ENCODE data around the gene GRIN3B.

GRIN3B gene

DNA sequence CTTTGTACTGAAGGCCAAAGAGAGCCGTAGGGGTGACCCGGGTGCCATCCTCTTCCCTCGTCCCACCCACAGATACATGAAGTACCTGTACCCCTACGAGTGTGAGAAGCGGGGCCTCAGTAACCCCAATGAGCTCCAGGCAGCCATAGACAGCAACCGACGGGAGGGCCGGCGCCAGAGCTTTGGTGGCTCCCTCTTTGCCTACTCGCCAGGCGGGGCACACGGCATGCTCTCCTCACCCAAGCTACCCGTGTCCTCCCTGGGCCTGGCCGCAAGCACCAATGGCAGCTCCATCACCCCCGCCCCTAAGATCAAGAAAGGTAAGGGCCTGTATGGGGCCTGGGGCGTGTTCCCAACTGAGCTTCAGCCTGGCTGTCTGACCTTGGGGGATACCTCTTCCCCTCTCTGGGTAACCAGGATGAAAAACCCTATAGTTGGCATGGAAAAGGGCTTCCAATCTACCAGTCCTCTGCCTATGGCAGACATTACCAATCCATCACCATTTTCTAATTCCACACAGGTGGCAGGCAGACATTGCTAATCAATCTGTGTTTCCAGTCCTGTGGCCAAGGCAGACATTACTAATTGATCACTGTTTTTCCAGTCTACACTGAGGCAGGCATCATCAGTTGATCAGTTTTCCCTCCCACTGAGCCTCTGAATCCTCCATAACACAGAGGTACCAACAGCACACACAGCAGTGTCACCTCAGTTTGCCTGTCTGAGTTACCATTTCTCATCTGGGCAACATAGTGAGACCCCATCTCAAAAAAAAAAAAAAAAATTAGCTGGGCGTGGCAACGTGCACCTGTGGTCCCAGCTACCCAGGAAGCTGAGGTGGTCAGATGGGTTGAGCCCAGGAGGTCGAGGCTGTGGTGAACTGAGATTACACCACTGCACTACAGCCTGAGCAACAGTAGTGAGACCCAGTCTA lies 35.2 kb upstream of the GRIN3B start:
- Histone ChIP-seq H3K9me3 (ENCODE audit: control insufficient read depth, insufficient read depth, low read depth, low read length) (no peaks in the 10 kb centered on the region), H3K4me1 (ENCODE audit: control insufficient read depth, insufficient read depth, low read length) (no peaks in the 10 kb centered on the region), H3K36me3 (ENCODE audit: control insufficient read depth in 2 of 2, insufficient read depth in 1 of 2, low read length in 2 of 2) (peaks cover 8 to 62% of the 10 kb centered on the region in 2 experiments), H3K27ac (ENCODE audit: extremely low read depth, low read depth, low read length) (no peak overlapping the region), H3K4me3 (ENCODE audit: low read depth, low read length) (no peak overlapping the region)
- TF ChIP-seq ZNF121 (tag by site-specific recombination; IDR thresholded peaks at IDR 0.05) (peak; percentile 95), ZNF23 (tag by site-specific recombination; IDR thresholded peaks at IDR 0.05; ENCODE audit: borderline replicate concordance) (peak; percentile 98), SCRT2 (tag by site-specific recombination; IDR thresholded peaks at IDR 0.05) (peak; percentile 16; the same call in 1 of the 2 replicates), KLF8 (tag by site-specific recombination; IDR thresholded peaks at IDR 0.05) (peak; percentile 51; the same call in 1 of the 2 replicates), ZNF830 (tag by site-specific recombination; IDR thresholded peaks at IDR 0.05; ENCODE audit: low read depth) (no peak), ZBTB17 (tag by site-specific recombination; IDR thresholded peaks at IDR 0.05) (peak; percentile 100), ZNF10 (tag by site-specific recombination; IDR thresholded peaks at IDR 0.05) (0 out of 2 replicates have a peak, but pooled peaks have one; percentile 37), SCRT1 (tag by site-specific recombination; IDR thresholded peaks at IDR 0.05; ENCODE audit: borderline replicate concordance) (peak; percentile 11; the same call in 1 of the 2 replicates), ZFP69B (tag by site-specific recombination; IDR thresholded peaks at IDR 0.05) (no peak)
- ChIA-PET CTCF (interaction anchor here (0.5 to 1.3 kb wide), 2 partner anchors 12 to 34 kb away, joined by 4 to 7 read pairs; no protein-coding TSS in a partner anchor), POLR2A (interaction anchor here (1.1 kb wide), 1 partner anchor 99 kb away, joined by 8 read pairs; no protein-coding TSS in a partner anchor)

GRCh38 chr19:966485-967088 lies 33.6 kb upstream of the GRIN3B start:
- H3K4me3 ChIP-seq (ENCODE audit: low read depth, low read length), result no peak overlapping the region
- ChIA-PET POLR2A (interaction anchor here (0.6 to 1.1 kb wide), 6 partner anchors 24 to 142 kb away, joined by 3 to 8 read pairs (median 3); partner anchors contain the start of gene ARHGAP45), CTCF (no interaction called here)
- TF ChIP-seq ZBTB1 (tag by site-specific recombination; IDR thresholded peaks at IDR 0.05) (no peak), ZNF704 (tag by site-specific recombination; IDR thresholded peaks at IDR 0.05) (no peak), ZNF202 (tag by site-specific recombination; IDR thresholded peaks at IDR 0.05; ENCODE audit: borderline replicate concordance) (0 out of 2 replicates have a peak, but pooled peaks have one; percentile 29)
- no peak overlapping the region for H3K27ac ChIP-seq (ENCODE audit: extremely low read depth, low read depth, low read length)
- H3K36me3 ChIP-seq (ENCODE audit: control insufficient read depth in 2 of 2, insufficient read depth in 1 of 2, low read length in 2 of 2), result peaks cover 8 to 67% of the 10 kb centered on the region in 2 experiments
- H3K4me1 ChIP-seq (ENCODE audit: control insufficient read depth, insufficient read depth, low read length), result no peaks in the 10 kb centered on the region
- H3K9me3 ChIP-seq (ENCODE audit: control insufficient read depth, insufficient read depth, low read depth, low read length), result no peaks in the 10 kb centered on the region

- Histone ChIP-seq H3K4me3 (ENCODE audit: low read depth, low read length) (no peak overlapping the region), H3K27ac (ENCODE audit: extremely low read depth, low read depth, low read length) (no peak overlapping the region), H3K4me1 (ENCODE audit: control insufficient read depth, insufficient read depth, low read length) (no peaks in the 10 kb centered on the region), H3K36me3 (ENCODE audit: control insufficient read depth in 2 of 2, insufficient read depth in 1 of 2, low read length in 2 of 2) (peaks cover 8 to 46% of the 10 kb centered on the region in 2 experiments), H3K9me3 (ENCODE audit: control insufficient read depth, insufficient read depth, low read depth, low read length) (no peaks in the 10 kb centered on the region)
- POLR2A ChIA-PET, result no interaction called here
- CTCF ChIA-PET, result interaction anchor here (0.6 to 1.8 kb wide), 9 partner anchors 9 to 248 kb away, joined by 3 to 19 read pairs (median 4); partner anchors contain the start of gene WDR18
- no peak for TF ChIP-seq ZNF558 (tag by site-specific recombination; IDR thresholded peaks at IDR 0.05)
- peak; percentile 31; the same call in 1 of the 2 replicates for TF ChIP-seq ZNF391 (tag by site-specific recombination; IDR thresholded peaks at IDR 0.05; ENCODE audit: borderline replicate concordance, low read depth)
- TF ChIP-seq ZNF785 (tag by site-specific recombination; IDR thresholded peaks at IDR 0.05), result no peak
- peak; percentile 21; the same call in 1 of the 2 replicates for TF ChIP-seq SP7 (tag by site-specific recombination; IDR thresholded peaks at IDR 0.05)
- TF ChIP-seq KLF8 (tag by site-specific recombination; IDR thresholded peaks at IDR 0.05), result peak; percentile 52; the same call in 1 of the 2 replicates
- peak; percentile 32; the same call in 1 of the 2 replicates for TF ChIP-seq ZXDB (tag by site-specific recombination; IDR thresholded peaks at IDR 0.05)
- TF ChIP-seq, protein P1, sequence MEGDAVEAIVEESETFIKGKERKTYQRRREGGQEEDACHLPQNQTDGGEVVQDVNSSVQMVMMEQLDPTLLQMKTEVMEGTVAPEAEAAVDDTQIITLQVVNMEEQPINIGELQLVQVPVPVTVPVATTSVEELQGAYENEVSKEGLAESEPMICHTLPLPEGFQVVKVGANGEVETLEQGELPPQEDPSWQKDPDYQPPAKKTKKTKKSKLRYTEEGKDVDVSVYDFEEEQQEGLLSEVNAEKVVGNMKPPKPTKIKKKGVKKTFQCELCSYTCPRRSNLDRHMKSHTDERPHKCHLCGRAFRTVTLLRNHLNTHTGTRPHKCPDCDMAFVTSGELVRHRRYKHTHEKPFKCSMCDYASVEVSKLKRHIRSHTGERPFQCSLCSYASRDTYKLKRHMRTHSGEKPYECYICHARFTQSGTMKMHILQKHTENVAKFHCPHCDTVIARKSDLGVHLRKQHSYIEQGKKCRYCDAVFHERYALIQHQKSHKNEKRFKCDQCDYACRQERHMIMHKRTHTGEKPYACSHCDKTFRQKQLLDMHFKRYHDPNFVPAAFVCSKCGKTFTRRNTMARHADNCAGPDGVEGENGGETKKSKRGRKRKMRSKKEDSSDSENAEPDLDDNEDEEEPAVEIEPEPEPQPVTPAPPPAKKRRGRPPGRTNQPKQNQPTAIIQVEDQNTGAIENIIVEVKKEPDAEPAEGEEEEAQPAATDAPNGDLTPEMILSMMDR (tag by site-specific recombination; IDR thresholded peaks at IDR 0.05), result peak; percentile 67
- TF ChIP-seq, protein P2, sequence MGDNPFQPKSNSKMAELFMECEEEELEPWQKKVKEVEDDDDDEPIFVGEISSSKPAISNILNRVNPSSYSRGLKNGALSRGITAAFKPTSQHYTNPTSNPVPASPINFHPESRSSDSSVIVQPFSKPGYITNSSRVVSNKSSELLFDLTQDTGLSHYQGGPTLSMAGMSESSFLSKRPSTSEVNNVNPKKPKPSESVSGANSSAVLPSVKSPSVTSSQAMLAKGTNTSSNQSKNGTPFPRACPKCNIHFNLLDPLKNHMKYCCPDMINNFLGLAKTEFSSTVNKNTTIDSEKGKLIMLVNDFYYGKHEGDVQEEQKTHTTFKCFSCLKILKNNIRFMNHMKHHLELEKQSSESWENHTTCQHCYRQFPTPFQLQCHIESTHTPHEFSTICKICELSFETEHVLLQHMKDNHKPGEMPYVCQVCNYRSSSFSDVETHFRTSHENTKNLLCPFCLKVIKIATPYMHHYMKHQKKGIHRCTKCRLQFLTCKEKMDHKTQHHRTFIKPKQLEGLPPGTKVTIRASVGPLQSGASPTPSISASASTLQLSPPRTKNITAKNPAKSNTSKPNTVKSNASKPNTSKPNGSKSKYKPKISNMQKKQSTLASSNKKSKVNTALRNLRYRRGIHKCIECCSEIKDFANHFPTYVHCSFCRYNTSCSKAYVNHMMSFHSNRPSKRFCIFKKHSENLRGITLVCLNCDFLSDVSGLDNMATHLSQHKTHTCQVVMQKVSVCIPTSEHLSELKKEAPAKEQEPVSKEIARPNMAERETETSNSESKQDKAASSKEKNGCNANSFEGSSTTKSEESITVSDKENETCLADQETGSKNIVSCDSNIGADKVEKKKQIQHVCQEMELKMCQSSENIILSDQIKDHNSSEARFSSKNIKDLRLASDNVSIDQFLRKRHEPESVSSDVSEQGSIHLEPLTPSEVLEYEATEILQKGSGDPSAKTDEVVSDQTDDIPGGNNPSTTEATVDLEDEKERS (tag by site-specific recombination; IDR thresholded peaks at IDR 0.05), result peak; percentile 85
- peak; percentile 71 for TF ChIP-seq SETDB1 (IDR thresholded peaks at IDR 0.05; ENCODE audit: insufficient read length, low read length)
- TF ChIP-seq ZNF2 (tag by site-specific recombination; IDR thresholded peaks at IDR 0.05), result peak; percentile 100
These were observed 29.5 kb upstream of the GRIN3B start for GRCh38 chr19:970695-971094.
